GM18507 (cell line): Measurements from ENCODE around the gene SMARCC2.
"Not testable (repeated sequence)": the region's sequence is repeated elsewhere in the genome, so short reads cannot be mapped to it uniquely, and the experiment has no call there.

Experiments used
- DNase-seq: peaks from one replicate; pipeline ENCODE4 v3.0.0; 2011; ENCODE audit warnings: low read depth; ENCODE audit not compliant: insufficient read length; ENCODE audit errors: extremely low spot score
- FAIRE-seq: peaks from 2 replicates; lab custom pipeline; 2011; peaks lifted over from hg19 to GRCh38; lab: Jason Lieb, UNC

Gene SMARCC2

GRCh38 chr12:56128670-56129205 lies 60.5 kb downstream of the SMARCC2 start:
- FAIRE-seq: no peak
- no peak for DNase-seq

- DNase-seq (peak; percentile 93), FAIRE-seq (peak; percentile 98)
Measured at GRCh38 chr12:56127888-56128669, 61.2 kb downstream of the SMARCC2 start, which contains the start of gene ESYT1. ESYT1 (plus strand) TSS chr12:56128267; CDS start chr12:56128320, 53 bp downstream.

GRCh38 chr12:56127485-56127887 lies 61.8 kb downstream of the SMARCC2 start:
- FAIRE-seq (no peak), DNase-seq (no peak)

- DNase-seq: no peak
- FAIRE-seq: no peak
Measured at GRCh38 chr12:56126732-56127239, 62.5 kb downstream of the SMARCC2 start.

GRCh38 chr12:56124133-56124532 lies 65.2 kb downstream of the SMARCC2 start:
- FAIRE-seq: no peak

GRCh38 chr12:56122637-56123036 lies 66.6 kb downstream of the SMARCC2 start:
- DNase-seq (no peak), FAIRE-seq (no peak)

More at GRCh38 chr12:56124133-56124532, 65.2 kb downstream of the SMARCC2 start:
- no peak for DNase-seq

GRCh38 chr12:56121204-56121870 lies 67.9 kb downstream of the SMARCC2 start:
- no peak for FAIRE-seq
- DNase-seq: no peak

- no peak for FAIRE-seq
- DNase-seq: no peak
Measured at GRCh38 chr12:56120158-56120846, 69.0 kb downstream of the SMARCC2 start.

- peak; percentile 40 for DNase-seq
- FAIRE-seq: peak; percentile 67
Measured at GRCh38 chr12:56119361-56119796, 69.9 kb downstream of the SMARCC2 start.

- no peak for DNase-seq
- FAIRE-seq: no peak
Measured at GRCh38 chr12:56118688-56119357, 70.5 kb downstream of the SMARCC2 start.

GRCh38 chr12:56117778-56118687 lies 71.2 kb downstream of the SMARCC2 start, which contains the start of gene ZC3H10:
ZC3H10 (plus strand) TSS chr12:56118266; CDS start chr12:56120563, 2,297 bp downstream.
- DNase-seq (peak; percentile 82), FAIRE-seq (peak; percentile 98)

- not testable (repeated sequence) for FAIRE-seq, DNase-seq
Measured at GRCh38 chr12:56117082-56117706, 72.1 kb downstream of the SMARCC2 start.

GRCh38 chr12:56116267-56117081 lies 72.8 kb downstream of the SMARCC2 start, which contains the start of gene RPL41:
RPL41 (plus strand) TSS chr12:56116633.
- peak; percentile 62 for DNase-seq
- FAIRE-seq: peak; percentile 94

- no peak for FAIRE-seq
- no peak for DNase-seq
Measured at GRCh38 chr12:56115329-56115728, 74.0 kb downstream of the SMARCC2 start.

GRCh38 chr12:56114084-56114483 lies 75.2 kb downstream of the SMARCC2 start:
- DNase-seq (no peak), FAIRE-seq (no peak)
